Testis (tissue), 2 donors: Measurements from ENCODE around the gene ENTPD2.

Experiments
- CTCF ChIP-seq, 3 experiments: fragments of 450-650 bp in 2 of 3; fragments of 200-600 bp in 1 of 3; sonication (generic) in 1 of 3; IDR thresholded peaks; one replicate each; pipeline ENCODE4 v1.5.1; 2016 to 2019; ENCODE audit warnings: antibody characterized with exemption in 3 of 3, mild to moderate bottlenecking in 2 of 3, moderate library complexity in 1 of 3
- POLR2A ChIP-seq: fragments of 450-650 bp; IDR thresholded peaks from one replicate; pipeline ENCODE4 v1.6.1; 2017; ENCODE audit warnings: antibody characterized with exemption, mild to moderate bottlenecking, moderate library complexity

DNA sequence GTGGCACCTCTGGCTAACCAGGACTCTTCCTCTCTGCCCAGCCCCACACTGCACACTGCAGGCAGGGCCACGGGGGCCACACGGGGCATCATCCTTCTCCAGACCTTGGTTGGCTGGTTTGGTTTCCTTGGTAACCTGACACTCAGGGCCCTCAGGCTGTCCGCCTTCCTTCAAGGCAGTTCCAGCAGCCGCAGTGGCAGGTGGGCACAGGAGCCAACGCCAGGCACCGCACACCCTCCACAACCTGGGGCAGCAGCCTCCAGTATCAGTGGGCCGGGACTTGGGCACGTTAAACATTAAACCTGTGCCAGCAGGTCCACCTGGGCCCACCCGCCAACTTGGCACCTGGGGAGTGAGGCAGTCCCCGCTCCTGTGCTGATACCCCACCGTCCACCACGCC is 9.8 kb downstream of the ENTPD2 start:
- no peak for TF ChIP-seq CTCF (IDR thresholded peaks at IDR 0.05)
- TF ChIP-seq POLR2A, result no peak
